ENCODE measurements around the gene CCDC14. TPM values are rescaled to one million over a fixed set of nuclear protein-coding genes. Genes with fewer than 3 reads are reported as not detected.

Gene CCDC14
- total and polyA plus RNA-seq, 2 experiments from 2014 or later, result 23.2 to 39.0 TPM

- Histone ChIP-seq H3K9me3 (ENCODE audit: low read depth) (no peaks in the 10 kb centered on the region), H4K20me1 (ENCODE audit: insufficient read depth) (no peaks in the 10 kb centered on the region), H3K9me2 (ENCODE audit: insufficient read depth) (no peaks in the 10 kb centered on the region), H3K79me2 (ENCODE audit: insufficient read depth) (no peaks in the 10 kb centered on the region), H3K36me3 (ENCODE audit: low read depth) (peaks cover 45% of the 10 kb centered on the region), H3K27me3 (replicated peaks; ENCODE audit: insufficient read depth) (no peaks in the 10 kb centered on the region), H3K4me2 (ENCODE audit: unreplicated experiment) (no peak overlapping the region), H3K4me1 (ENCODE audit: insufficient read depth) (no peaks in the 10 kb centered on the region), H2AFZ (no peak overlapping the region), H3K9ac (no peak overlapping the region), H3K27ac (no peak overlapping the region), H3K4me3 (no peak overlapping the region), H3F3A (ENCODE audit: insufficient read depth) (peaks cover 8% of the 10 kb centered on the region; the same call in 1 of the 2 replicates)
- TF ChIP-seq EZH2 (IDR thresholded peaks at IDR 0.05; ENCODE audit: insufficient read depth, poor library complexity, severe bottlenecking) (no peak), EZH2phosphoT487 (IDR thresholded peaks at IDR 0.05; ENCODE audit: insufficient read depth, low read depth) (no peak)
- no peak for DNase-seq
- WGBS, 2 experiments (ENCODE audit: low coverage in 1 of 2, low lambda C conversion rate in 2 of 2, missing lambda C conversion rate in 2 of 2), result 98 to 99% methylated on average over 2 of the region's 2 CpGs
- in situ Hi-C loops (cut with MboI), result no loop called here
Measured at GRCh38 chr3:123939706-123940105, 21.3 kb downstream of the CCDC14 start.

GRCh38 chr3:123936400-123936799 is 24.6 kb downstream of the CCDC14 start:
- Histone ChIP-seq H3K9me2 (ENCODE audit: insufficient read depth) (no peaks in the 10 kb centered on the region), H3K4me1 (ENCODE audit: insufficient read depth) (no peaks in the 10 kb centered on the region), H3K27me3 (replicated peaks; ENCODE audit: insufficient read depth) (no peaks in the 10 kb centered on the region), H3K4me2 (ENCODE audit: unreplicated experiment) (no peak overlapping the region), H3K79me2 (ENCODE audit: insufficient read depth) (no peaks in the 10 kb centered on the region), H3K9me3 (ENCODE audit: low read depth) (no peaks in the 10 kb centered on the region), H3K36me3 (ENCODE audit: low read depth) (peaks cover 55% of the 10 kb centered on the region; the same call in 1 of the 2 replicates), H2AFZ (no peak overlapping the region), H4K20me1 (ENCODE audit: insufficient read depth) (no peaks in the 10 kb centered on the region), H3K27ac (no peak overlapping the region), H3K9ac (no peak overlapping the region), H3K4me3 (no peak overlapping the region), H3F3A (ENCODE audit: insufficient read depth) (peaks cover 8% of the 10 kb centered on the region; the same call in 1 of the 2 replicates)
- WGBS, 2 experiments (ENCODE audit: low coverage in 1 of 2, low lambda C conversion rate in 2 of 2, missing lambda C conversion rate in 2 of 2), result 78 to 80% methylated on average over 2 of the region's 2 CpGs
- DNase-seq, result peak; percentile 15
- in situ Hi-C loops (cut with MboI), result no loop called here
- TF ChIP-seq EZH2 (IDR thresholded peaks at IDR 0.05; ENCODE audit: insufficient read depth, poor library complexity, severe bottlenecking), result no peak
- TF ChIP-seq EZH2phosphoT487 (IDR thresholded peaks at IDR 0.05; ENCODE audit: insufficient read depth, low read depth), result no peak

GRCh38 chr3:123935830-123936229 is 25.2 kb downstream of the CCDC14 start:
- H4K20me1 ChIP-seq (ENCODE audit: insufficient read depth), result no peaks in the 10 kb centered on the region
- H3K27me3 ChIP-seq (replicated peaks; ENCODE audit: insufficient read depth), result no peaks in the 10 kb centered on the region
- no peak overlapping the region for H3K4me2 ChIP-seq (ENCODE audit: unreplicated experiment)
- H3K79me2 ChIP-seq (ENCODE audit: insufficient read depth), result no peaks in the 10 kb centered on the region
- no peak overlapping the region for H3K27ac ChIP-seq
- in situ Hi-C loops (cut with MboI), result no loop called here
- no peak overlapping the region for H2AFZ ChIP-seq
- no peak for DNase-seq
- no peak overlapping the region for H3K4me3 ChIP-seq
- no peaks in the 10 kb centered on the region for H3K9me2 ChIP-seq (ENCODE audit: insufficient read depth)
- no peaks in the 10 kb centered on the region for H3K4me1 ChIP-seq (ENCODE audit: insufficient read depth)
- TF ChIP-seq EZH2phosphoT487 (IDR thresholded peaks at IDR 0.05; ENCODE audit: insufficient read depth, low read depth) (no peak), EZH2 (IDR thresholded peaks at IDR 0.05; ENCODE audit: insufficient read depth, poor library complexity, severe bottlenecking) (no peak)
- no peaks in the 10 kb centered on the region for H3K9me3 ChIP-seq (ENCODE audit: low read depth)
- peaks cover 59% of the 10 kb centered on the region for H3K36me3 ChIP-seq (ENCODE audit: low read depth)
- no peak overlapping the region for H3K9ac ChIP-seq
- H3F3A ChIP-seq (ENCODE audit: insufficient read depth), result peaks cover 6% of the 10 kb centered on the region; the same call in 1 of the 2 replicates

- H3K9me3 ChIP-seq (ENCODE audit: low read depth), result no peaks in the 10 kb centered on the region
- no peaks in the 10 kb centered on the region for H3F3A ChIP-seq (ENCODE audit: insufficient read depth)
- TF ChIP-seq EZH2 (IDR thresholded peaks at IDR 0.05; ENCODE audit: insufficient read depth, poor library complexity, severe bottlenecking), result no peak
- TF ChIP-seq EZH2phosphoT487 (IDR thresholded peaks at IDR 0.05; ENCODE audit: insufficient read depth, low read depth), result no peak
- no peak overlapping the region for H3K4me3 ChIP-seq
- no peaks in the 10 kb centered on the region for H3K27me3 ChIP-seq (replicated peaks; ENCODE audit: insufficient read depth)
- H2AFZ ChIP-seq, result no peak overlapping the region
- H3K4me1 ChIP-seq (ENCODE audit: insufficient read depth), result no peaks in the 10 kb centered on the region
- H3K9ac ChIP-seq, result no peak overlapping the region
- in situ Hi-C loops (cut with MboI), result no loop called here
- no peaks in the 10 kb centered on the region for H3K79me2 ChIP-seq (ENCODE audit: insufficient read depth)
- 99% methylated on average over 2 of the region's 2 CpGs for WGBS, 2 experiments (ENCODE audit: low coverage in 1 of 2, low lambda C conversion rate in 2 of 2, missing lambda C conversion rate in 2 of 2)
- H3K9me2 ChIP-seq (ENCODE audit: insufficient read depth), result no peaks in the 10 kb centered on the region
- no peaks in the 10 kb centered on the region for H4K20me1 ChIP-seq (ENCODE audit: insufficient read depth)
- H3K4me2 ChIP-seq (ENCODE audit: unreplicated experiment), result no peak overlapping the region
- H3K27ac ChIP-seq, result no peak overlapping the region
- peaks cover 63% of the 10 kb centered on the region for H3K36me3 ChIP-seq (ENCODE audit: low read depth)
- no peak for DNase-seq
Measured at GRCh38 chr3:123934250-123934649, 26.8 kb downstream of the CCDC14 start.

- in situ Hi-C loops (cut with MboI), result no loop called here
- Histone ChIP-seq H3K27me3 (replicated peaks; ENCODE audit: insufficient read depth) (no peaks in the 10 kb centered on the region), H3K4me2 (ENCODE audit: unreplicated experiment) (no peak overlapping the region), H3K9me2 (ENCODE audit: insufficient read depth) (no peaks in the 10 kb centered on the region), H3K36me3 (ENCODE audit: low read depth) (peaks cover 57% of the 10 kb centered on the region), H3K79me2 (ENCODE audit: insufficient read depth) (no peaks in the 10 kb centered on the region), H3K9ac (no peak overlapping the region), H3K4me3 (no peak overlapping the region), H4K20me1 (ENCODE audit: insufficient read depth) (no peaks in the 10 kb centered on the region), H3K4me1 (ENCODE audit: insufficient read depth) (no peaks in the 10 kb centered on the region), H3F3A (ENCODE audit: insufficient read depth) (no peaks in the 10 kb centered on the region), H3K27ac (no peak overlapping the region), H3K9me3 (ENCODE audit: low read depth) (no peaks in the 10 kb centered on the region), H2AFZ (no peak overlapping the region)
- peak; percentile 25 for DNase-seq
- no peak for TF ChIP-seq EZH2 (IDR thresholded peaks at IDR 0.05; ENCODE audit: insufficient read depth, poor library complexity, severe bottlenecking)
Measured at GRCh38 chr3:123930445-123930844, 30.6 kb downstream of the CCDC14 start.

Data from GM23248 (cell line).